Measurements from ENCODE around the gene RBM15.

GRCh38 chr1:110319332-110320167 lies 19.6 kb upstream of the RBM15 start:
- no peak for TF ChIP-seq EZH2 (IDR thresholded peaks at IDR 0.05; ENCODE audit: low read depth, unreplicated experiment)
- TF ChIP-seq EZH2phosphoT487 (IDR thresholded peaks at IDR 0.05; ENCODE audit: unreplicated experiment) = no peak
- no peak for TF ChIP-seq REST (IDR thresholded peaks at IDR 0.05; ENCODE audit: unreplicated experiment)
- TF ChIP-seq CTCF (conservative IDR thresholded peaks at IDR 0.05; ENCODE audit: low read depth in 2 of 2) = no peak
- TF ChIP-seq NANOG (IDR thresholded peaks at IDR 0.05; ENCODE audit: borderline replicate concordance) = no peak
- no peak for TF ChIP-seq POLR2AphosphoS5 (IDR thresholded peaks at IDR 0.05; ENCODE audit: low read depth)
- no peak for TF ChIP-seq CREB1 (CRISPR knock-in tag; IDR thresholded peaks at IDR 0.05; ENCODE audit: low read depth)
- TF ChIP-seq ZNF462 (CRISPR knock-in tag; IDR thresholded peaks at IDR 0.05) = no peak
- no peak for TF ChIP-seq JUNB (IDR thresholded peaks at IDR 0.05; ENCODE audit: unreplicated experiment)
- no peak for TF ChIP-seq STAT1 (IDR thresholded peaks at IDR 0.05; ENCODE audit: unreplicated experiment)
- TF ChIP-seq ETS1 (IDR thresholded peaks at IDR 0.05) = no peak
